Fibroblast of lung (primary cell): ENCODE data around the gene LPP.

ENCODE experiments used
- EZH2 ChIP-seq: IDR thresholded peaks from 2 replicates; pipeline ENCODE4 v1.5.1; 2012; ENCODE audit warnings: low read length, control low read depth, mild to moderate bottlenecking; ENCODE audit errors: missing control alignments
- TF ChIP-seq, protein P1 (sequence below), 2 donors: IDR thresholded peaks in 1 of 2; conservative IDR thresholded peaks in 1 of 2; 1 replicate in 1 of 2; 2 replicates in 1 of 2; pipeline ENCODE4 v1.5.1; 2011 to 2012; ENCODE audit warnings: low read length in 2 of 2, control low read depth in 1 of 2, inconsistent platforms in 1 of 2, low read depth in 1 of 2, mild to moderate bottlenecking in 1 of 2

DNA sequence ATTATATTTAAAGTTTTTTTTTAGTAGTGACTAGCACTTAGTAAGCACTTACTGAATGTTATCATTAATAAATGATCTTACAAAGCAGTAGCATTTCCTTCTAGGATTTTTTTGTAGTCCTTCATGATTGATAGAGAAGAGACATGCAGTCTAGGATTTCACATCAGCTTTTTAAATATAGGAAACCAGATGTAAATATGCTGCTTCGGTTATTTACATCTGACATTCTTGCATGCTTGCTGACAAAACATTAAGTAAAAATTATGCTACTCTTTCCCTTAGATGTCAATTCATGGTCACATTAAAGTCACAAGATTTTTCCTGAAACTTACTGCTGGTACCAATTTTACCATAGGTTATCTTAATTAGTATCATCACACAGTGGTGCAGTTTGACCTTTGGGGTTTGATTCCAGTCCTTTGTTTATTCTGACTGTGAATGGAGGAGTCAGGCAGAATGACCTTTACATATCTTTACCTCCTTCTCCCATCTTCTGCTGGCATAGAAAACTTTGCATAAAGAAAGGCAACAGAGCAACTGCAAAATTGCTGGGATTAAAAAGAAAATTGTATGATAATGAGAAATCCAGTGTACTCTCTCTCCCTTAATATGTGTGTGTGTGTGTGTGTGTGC is 286.5 kb downstream of the LPP start:
- TF ChIP-seq, protein P1, sequence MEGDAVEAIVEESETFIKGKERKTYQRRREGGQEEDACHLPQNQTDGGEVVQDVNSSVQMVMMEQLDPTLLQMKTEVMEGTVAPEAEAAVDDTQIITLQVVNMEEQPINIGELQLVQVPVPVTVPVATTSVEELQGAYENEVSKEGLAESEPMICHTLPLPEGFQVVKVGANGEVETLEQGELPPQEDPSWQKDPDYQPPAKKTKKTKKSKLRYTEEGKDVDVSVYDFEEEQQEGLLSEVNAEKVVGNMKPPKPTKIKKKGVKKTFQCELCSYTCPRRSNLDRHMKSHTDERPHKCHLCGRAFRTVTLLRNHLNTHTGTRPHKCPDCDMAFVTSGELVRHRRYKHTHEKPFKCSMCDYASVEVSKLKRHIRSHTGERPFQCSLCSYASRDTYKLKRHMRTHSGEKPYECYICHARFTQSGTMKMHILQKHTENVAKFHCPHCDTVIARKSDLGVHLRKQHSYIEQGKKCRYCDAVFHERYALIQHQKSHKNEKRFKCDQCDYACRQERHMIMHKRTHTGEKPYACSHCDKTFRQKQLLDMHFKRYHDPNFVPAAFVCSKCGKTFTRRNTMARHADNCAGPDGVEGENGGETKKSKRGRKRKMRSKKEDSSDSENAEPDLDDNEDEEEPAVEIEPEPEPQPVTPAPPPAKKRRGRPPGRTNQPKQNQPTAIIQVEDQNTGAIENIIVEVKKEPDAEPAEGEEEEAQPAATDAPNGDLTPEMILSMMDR (conservative IDR thresholded peaks at IDR 0.05 in 1 of 2, IDR thresholded peaks at IDR 0.05 in 1 of 2; ENCODE audit: low read depth in 1 of 2, low read length in 2 of 2), result no peak
- TF ChIP-seq EZH2, result no peak
